SK-N-SH treated with all-trans-retinoic acid at 6 μM for 48 hours (cell line): Measurements from ENCODE around the gene APH1A.

Experiments
- ATAC-seq: fragments of 200-7000 bp; cut with Tn5 transposase; 3 replicates; pipeline ENCODE4 v1.9.1; 2020; ENCODE audit warnings: mild to moderate bottlenecking, moderate library complexity
- ARNTL ChIP-seq: fragments of 450-650 bp; formaldehyde crosslinking; IDR thresholded peaks from 2 replicates; pipeline ENCODE4 v1.5.0; 2020; ENCODE audit warnings: low read depth, mild to moderate bottlenecking, moderate library complexity, borderline replicate concordance
- BACH2 ChIP-seq: fragments of 250-450 bp; sonication (Bioruptor Pico); IDR thresholded peaks from 2 replicates; pipeline ENCODE4 v1.9.0; 2021; ENCODE audit warnings: mild to moderate bottlenecking, borderline replicate concordance
- CSDC2 ChIP-seq: fragments of 250-450 bp; sonication (Bioruptor Pico); IDR thresholded peaks from 2 replicates; pipeline ENCODE4 v1.5.0; 2020; ENCODE audit warnings: mild to moderate bottlenecking, moderate library complexity
- ESRRG ChIP-seq: fragments of 250-450 bp; sonication (Bioruptor Pico); IDR thresholded peaks from 2 replicates; pipeline ENCODE4 v1.6.1; 2021; ENCODE audit warnings: mild to moderate bottlenecking
- ISL1 ChIP-seq: fragments of 250-450 bp; sonication (Bioruptor Pico); IDR thresholded peaks from 2 replicates; pipeline ENCODE4 v2.1.2; 2022; ENCODE audit warnings: mild to moderate bottlenecking, moderate library complexity
- OSR1 ChIP-seq: fragments of 250-450 bp; sonication (Bioruptor Pico); IDR thresholded peaks from 2 replicates; pipeline ENCODE4 v1.8.0; 2022; ENCODE audit warnings: moderate library complexity, mild to moderate bottlenecking, inconsistent platforms
- RARB ChIP-seq: fragments of 250-450 bp; sonication (Bioruptor Pico); IDR thresholded peaks from 2 replicates; pipeline ENCODE4 v1.8.0; 2021; ENCODE audit warnings: mild to moderate bottlenecking, moderate library complexity
- SNAI2 ChIP-seq: fragments of 250-450 bp; sonication (Bioruptor Pico); IDR thresholded peaks from 2 replicates; pipeline ENCODE4 v1.5.0; 2020; ENCODE audit warnings: mild to moderate bottlenecking, moderate library complexity
- TCF4 ChIP-seq: fragments of 250-450 bp; sonication (Bioruptor Pico); IDR thresholded peaks from 2 replicates; pipeline ENCODE4 v1.8.0; 2021; ENCODE audit warnings: mild to moderate bottlenecking, moderate library complexity, borderline replicate concordance
- TOX ChIP-seq: fragments of 250-450 bp; sonication (Bioruptor Pico); IDR thresholded peaks from 2 replicates; pipeline ENCODE4 v1.8.0; 2021; ENCODE audit warnings: mild to moderate bottlenecking, moderate library complexity, borderline replicate concordance
- ZC3H10 ChIP-seq: fragments of 250-450 bp; sonication (Bioruptor Pico); IDR thresholded peaks from 2 replicates; pipeline ENCODE4 v1.5.1; 2021; ENCODE audit warnings: mild to moderate bottlenecking, moderate library complexity
- ZFP3 ChIP-seq: fragments of 250-450 bp; sonication (Bioruptor Pico); IDR thresholded peaks from 2 replicates; pipeline ENCODE4 v1.5.0; 2020; ENCODE audit warnings: mild to moderate bottlenecking, moderate library complexity
- ZFP30 ChIP-seq: fragments of 450-650 bp; formaldehyde crosslinking; IDR thresholded peaks from 2 replicates; pipeline ENCODE4 v1.5.0; 2022; ENCODE audit warnings: mild to moderate bottlenecking, moderate library complexity
- ZNF565 ChIP-seq: fragments of 450-650 bp; formaldehyde crosslinking; conservative IDR thresholded peaks from 2 replicates; pipeline ENCODE4 v1.5.0; 2020; ENCODE audit warnings: low read depth, mild to moderate bottlenecking, moderate library complexity
- ZNF70 ChIP-seq: fragments of 450-650 bp; formaldehyde crosslinking; IDR thresholded peaks from 2 replicates; pipeline ENCODE4 v1.5.0; 2020; ENCODE audit warnings: mild to moderate bottlenecking, moderate library complexity
- ZNF8 ChIP-seq: fragments of 450-650 bp; formaldehyde crosslinking; IDR thresholded peaks from 2 replicates; pipeline ENCODE4 v1.5.0; 2020; ENCODE audit warnings: mild to moderate bottlenecking, moderate library complexity
- TF ChIP-seq, protein P1 (sequence below): fragments of 250-450 bp; sonication (Bioruptor Pico); IDR thresholded peaks from 2 replicates; pipeline ENCODE4 v1.5.1; 2021; ENCODE audit warnings: mild to moderate bottlenecking, moderate library complexity
- TF ChIP-seq, protein P2 (sequence below): fragments of 250-450 bp; sonication (Bioruptor Pico); IDR thresholded peaks from 2 replicates; pipeline ENCODE4 v1.8.0; 2020; ENCODE audit warnings: mild to moderate bottlenecking, moderate library complexity, borderline replicate concordance
- TF ChIP-seq, protein P3 (sequence below): fragments of 250-450 bp; sonication (Bioruptor Pico); IDR thresholded peaks from 2 replicates; pipeline ENCODE4 v1.5.0; 2020; ENCODE audit warnings: mild to moderate bottlenecking, moderate library complexity
- TF ChIP-seq, protein P4 (sequence below): fragments of 250-450 bp; sonication (Bioruptor Pico); IDR thresholded peaks from 2 replicates; pipeline ENCODE4 v1.5.1; 2020; ENCODE audit warnings: low read depth, mild to moderate bottlenecking, moderate library complexity
- TF ChIP-seq, protein P5 (sequence below): fragments of 250-450 bp; sonication (Bioruptor Pico); IDR thresholded peaks from 2 replicates; pipeline ENCODE4 v1.8.0; 2021; ENCODE audit warnings: low read depth, mild to moderate bottlenecking, moderate library complexity, borderline replicate concordance

The APH1A gene

DNA sequence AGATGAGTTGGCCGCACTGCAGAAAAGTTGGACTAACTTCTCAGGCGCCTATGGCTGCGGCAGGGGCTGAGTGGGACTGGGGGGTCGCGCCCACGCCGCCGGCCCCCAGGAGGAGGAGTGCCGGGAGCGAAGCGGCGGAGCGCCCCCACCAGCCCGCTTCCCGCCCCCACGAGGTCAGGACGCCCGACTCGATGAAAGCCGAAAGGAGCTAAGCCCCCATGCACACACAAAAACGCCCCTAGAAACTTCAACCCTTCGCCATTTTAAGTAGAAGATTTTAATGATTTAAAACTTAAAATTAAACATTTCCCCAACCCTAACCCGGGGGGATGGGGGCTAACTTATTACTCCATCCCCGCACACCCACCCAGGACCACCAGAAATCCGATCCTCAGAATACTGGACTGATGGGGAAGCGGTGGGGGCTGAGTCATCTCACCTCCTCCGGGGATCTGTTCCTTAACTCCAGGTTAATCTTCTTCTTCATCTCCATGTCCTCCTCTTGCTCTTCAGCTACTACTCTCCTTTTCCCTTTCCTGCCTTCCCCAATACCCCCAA, 33.4 kb downstream of the APH1A start:
- no peak for TF ChIP-seq RARB (CRISPR knock-in tag)
- TF ChIP-seq, protein P1, sequence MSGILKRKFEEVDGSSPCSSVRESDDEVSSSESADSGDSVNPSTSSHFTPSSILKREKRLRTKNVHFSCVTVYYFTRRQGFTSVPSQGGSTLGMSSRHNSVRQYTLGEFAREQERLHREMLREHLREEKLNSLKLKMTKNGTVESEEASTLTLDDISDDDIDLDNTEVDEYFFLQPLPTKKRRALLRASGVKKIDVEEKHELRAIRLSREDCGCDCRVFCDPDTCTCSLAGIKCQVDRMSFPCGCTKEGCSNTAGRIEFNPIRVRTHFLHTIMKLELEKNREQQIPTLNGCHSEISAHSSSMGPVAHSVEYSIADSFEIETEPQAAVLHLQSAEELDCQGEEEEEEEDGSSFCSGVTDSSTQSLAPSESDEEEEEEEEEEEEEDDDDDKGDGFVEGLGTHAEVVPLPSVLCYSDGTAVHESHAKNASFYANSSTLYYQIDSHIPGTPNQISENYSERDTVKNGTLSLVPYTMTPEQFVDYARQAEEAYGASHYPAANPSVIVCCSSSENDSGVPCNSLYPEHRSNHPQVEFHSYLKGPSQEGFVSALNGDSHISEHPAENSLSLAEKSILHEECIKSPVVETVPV (CRISPR knock-in tag) = no peak
- TF ChIP-seq, protein P2, sequence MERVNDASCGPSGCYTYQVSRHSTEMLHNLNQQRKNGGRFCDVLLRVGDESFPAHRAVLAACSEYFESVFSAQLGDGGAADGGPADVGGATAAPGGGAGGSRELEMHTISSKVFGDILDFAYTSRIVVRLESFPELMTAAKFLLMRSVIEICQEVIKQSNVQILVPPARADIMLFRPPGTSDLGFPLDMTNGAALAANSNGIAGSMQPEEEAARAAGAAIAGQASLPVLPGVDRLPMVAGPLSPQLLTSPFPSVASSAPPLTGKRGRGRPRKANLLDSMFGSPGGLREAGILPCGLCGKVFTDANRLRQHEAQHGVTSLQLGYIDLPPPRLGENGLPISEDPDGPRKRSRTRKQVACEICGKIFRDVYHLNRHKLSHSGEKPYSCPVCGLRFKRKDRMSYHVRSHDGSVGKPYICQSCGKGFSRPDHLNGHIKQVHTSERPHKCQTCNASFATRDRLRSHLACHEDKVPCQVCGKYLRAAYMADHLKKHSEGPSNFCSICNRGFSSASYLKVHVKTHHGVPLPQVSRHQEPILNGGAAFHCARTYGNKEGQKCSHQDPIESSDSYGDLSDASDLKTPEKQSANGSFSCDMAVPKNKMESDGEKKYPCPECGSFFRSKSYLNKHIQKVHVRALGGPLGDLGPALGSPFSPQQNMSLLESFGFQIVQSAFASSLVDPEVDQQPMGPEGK (CRISPR knock-in tag) = peak; percentile 80; the same call in 1 of the 2 replicates
- peak; percentile 3 for ATAC-seq

DNA sequence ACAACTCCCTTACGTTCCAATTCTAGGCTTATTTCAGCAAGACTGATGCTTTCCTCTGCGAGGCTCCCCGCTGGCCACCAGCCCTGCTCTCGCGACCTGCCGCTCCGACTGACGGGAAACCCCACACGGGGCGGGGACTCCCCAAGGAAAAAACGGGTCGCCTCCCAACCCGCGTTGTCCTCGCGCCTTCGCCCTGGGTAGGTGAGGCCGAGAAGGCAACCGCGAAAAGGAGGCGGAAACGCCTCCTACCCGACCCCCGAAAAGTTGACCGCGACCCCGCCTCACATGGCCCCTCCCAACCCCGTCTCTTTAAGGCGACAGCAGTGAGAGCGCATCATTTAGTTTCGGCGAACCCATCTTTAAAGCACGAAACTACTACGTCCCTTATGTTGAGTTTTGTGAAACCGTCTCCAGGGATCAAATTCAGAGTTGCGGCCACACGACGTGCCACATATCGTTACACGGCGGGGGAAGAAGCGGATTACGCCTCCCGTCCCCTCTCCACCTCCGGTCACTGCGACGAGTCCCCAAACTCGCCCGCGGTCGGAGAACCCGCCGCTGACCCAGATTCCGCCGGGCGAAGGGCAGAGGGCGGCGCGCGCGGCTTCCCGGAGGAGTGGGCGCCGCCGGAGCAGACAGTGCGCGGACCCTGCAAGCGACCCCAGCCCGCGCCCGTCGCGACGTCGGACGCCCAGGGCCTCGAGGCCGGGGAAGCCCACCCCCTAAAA, 34.1 kb downstream of the APH1A start:
- peak; percentile 59 for ATAC-seq
- no peak for TF ChIP-seq CSDC2
- TF ChIP-seq TCF4 (CRISPR knock-in tag) = no peak
- TF ChIP-seq ESRRG = no peak
- TF ChIP-seq, protein P3, sequence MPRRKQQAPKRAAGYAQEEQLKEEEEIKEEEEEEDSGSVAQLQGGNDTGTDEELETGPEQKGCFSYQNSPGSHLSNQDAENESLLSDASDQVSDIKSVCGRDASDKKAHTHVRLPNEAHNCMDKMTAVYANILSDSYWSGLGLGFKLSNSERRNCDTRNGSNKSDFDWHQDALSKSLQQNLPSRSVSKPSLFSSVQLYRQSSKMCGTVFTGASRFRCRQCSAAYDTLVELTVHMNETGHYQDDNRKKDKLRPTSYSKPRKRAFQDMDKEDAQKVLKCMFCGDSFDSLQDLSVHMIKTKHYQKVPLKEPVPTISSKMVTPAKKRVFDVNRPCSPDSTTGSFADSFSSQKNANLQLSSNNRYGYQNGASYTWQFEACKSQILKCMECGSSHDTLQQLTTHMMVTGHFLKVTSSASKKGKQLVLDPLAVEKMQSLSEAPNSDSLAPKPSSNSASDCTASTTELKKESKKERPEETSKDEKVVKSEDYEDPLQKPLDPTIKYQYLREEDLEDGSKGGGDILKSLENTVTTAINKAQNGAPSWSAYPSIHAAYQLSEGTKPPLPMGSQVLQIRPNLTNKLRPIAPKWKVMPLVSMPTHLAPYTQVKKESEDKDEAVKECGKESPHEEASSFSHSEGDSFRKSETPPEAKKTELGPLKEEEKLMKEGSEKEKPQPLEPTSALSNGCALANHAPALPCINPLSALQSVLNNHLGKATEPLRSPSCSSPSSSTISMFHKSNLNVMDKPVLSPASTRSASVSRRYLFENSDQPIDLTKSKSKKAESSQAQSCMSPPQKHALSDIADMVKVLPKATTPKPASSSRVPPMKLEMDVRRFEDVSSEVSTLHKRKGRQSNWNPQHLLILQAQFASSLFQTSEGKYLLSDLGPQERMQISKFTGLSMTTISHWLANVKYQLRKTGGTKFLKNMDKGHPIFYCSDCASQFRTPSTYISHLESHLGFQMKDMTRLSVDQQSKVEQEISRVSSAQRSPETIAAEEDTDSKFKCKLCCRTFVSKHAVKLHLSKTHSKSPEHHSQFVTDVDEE (CRISPR knock-in tag) = no peak
- TF ChIP-seq OSR1 (CRISPR knock-in tag) = no peak
- no peak for TF ChIP-seq ZC3H10
- TF ChIP-seq, protein P1 (CRISPR knock-in tag) = no peak
- peak; percentile 6; the same call in 1 of the 2 replicates for TF ChIP-seq RARB (CRISPR knock-in tag)
- TF ChIP-seq ZFP30 (CRISPR knock-in tag) = no peak
- TF ChIP-seq, protein P2 (CRISPR knock-in tag) = peak; percentile 74; the same call in 1 of the 2 replicates
- TF ChIP-seq SNAI2 = no peak
- TF ChIP-seq ZFP3 (CRISPR knock-in tag) = no peak
- TF ChIP-seq ZNF70 (CRISPR knock-in tag) = peak; percentile 32; the same call in 1 of the 2 replicates
- TF ChIP-seq ISL1 = no peak
- TF ChIP-seq, protein P4, sequence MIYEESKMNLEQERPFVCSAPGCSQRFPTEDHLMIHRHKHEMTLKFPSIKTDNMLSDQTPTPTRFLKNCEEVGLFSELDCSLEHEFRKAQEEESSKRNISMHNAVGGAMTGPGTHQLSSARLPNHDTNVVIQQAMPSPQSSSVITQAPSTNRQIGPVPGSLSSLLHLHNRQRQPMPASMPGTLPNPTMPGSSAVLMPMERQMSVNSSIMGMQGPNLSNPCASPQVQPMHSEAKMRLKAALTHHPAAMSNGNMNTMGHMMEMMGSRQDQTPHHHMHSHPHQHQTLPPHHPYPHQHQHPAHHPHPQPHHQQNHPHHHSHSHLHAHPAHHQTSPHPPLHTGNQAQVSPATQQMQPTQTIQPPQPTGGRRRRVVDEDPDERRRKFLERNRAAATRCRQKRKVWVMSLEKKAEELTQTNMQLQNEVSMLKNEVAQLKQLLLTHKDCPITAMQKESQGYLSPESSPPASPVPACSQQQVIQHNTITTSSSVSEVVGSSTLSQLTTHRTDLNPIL (CRISPR knock-in tag) = no peak
- no peak for TF ChIP-seq ZNF565
- no peak for TF ChIP-seq ARNTL (CRISPR knock-in tag)
- no peak for TF ChIP-seq BACH2 (CRISPR knock-in tag)
- TF ChIP-seq TOX = no peak
- TF ChIP-seq, protein P5, sequence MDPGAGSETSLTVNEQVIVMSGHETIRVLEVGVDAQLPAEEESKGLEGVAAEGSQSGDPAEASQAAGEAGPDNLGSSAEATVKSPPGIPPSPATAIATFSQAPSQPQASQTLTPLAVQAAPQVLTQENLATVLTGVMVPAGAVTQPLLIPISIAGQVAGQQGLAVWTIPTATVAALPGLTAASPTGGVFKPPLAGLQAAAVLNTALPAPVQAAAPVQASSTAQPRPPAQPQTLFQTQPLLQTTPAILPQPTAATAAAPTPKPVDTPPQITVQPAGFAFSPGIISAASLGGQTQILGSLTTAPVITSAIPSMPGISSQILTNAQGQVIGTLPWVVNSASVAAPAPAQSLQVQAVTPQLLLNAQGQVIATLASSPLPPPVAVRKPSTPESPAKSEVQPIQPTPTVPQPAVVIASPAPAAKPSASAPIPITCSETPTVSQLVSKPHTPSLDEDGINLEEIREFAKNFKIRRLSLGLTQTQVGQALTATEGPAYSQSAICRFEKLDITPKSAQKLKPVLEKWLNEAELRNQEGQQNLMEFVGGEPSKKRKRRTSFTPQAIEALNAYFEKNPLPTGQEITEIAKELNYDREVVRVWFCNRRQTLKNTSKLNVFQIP (CRISPR knock-in tag) = no peak
- TF ChIP-seq ZNF8 (CRISPR knock-in tag) = no peak
